ENCODE results near the gene PRR29. TPM values are rescaled to one million over a fixed set of nuclear protein-coding genes. Genes with fewer than 3 reads are reported as not detected.

PRR29 gene
- total RNA-seq, 4 donors from 2014 or later, result 0.30 TPM; not detected in 3

DNA sequence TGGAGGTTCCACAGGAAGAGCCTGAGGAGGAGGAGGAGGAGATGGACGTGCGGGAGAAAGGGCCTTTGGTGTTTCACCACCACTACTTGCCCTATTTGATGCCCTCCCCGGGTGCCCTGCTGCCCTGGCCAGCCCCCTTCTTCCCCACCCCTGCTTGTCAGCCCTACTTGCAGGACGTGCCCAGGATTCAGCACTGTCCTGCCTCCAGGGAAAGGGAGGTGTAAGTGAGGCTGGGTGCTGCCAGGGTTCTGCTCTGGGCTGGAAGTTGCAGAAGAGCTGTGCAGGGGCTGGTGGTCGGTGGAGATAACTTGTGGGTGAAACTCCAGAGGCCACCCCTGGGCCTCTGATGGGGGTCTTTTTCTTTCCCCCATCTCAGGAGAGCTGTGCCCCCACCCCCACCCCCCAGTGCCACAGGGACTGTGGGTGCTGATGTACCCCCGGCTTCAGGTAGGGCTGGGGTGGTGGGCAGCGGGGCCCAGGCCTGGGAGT, 3.0 kb downstream of the PRR29 start:
- 74% methylated on average over 6 of the region's 7 CpGs for WGBS
- peaks cover 26% of the 10 kb centered on the region for H3K27me3 ChIP-seq
- no peak for TF ChIP-seq POLR2A (IDR thresholded peaks at IDR 0.05)
- no peak for TF ChIP-seq CTCF (IDR thresholded peaks at IDR 0.05)
- no peak for TF ChIP-seq EP300 (IDR thresholded peaks at IDR 0.05)
- TF ChIP-seq POLR2AphosphoS5 (IDR thresholded peaks at IDR 0.05), result no peak
- no peak overlapping the region for H3K27ac ChIP-seq
- H3K4me1 ChIP-seq, result peaks cover 18% of the 10 kb centered on the region
- H3K4me3 ChIP-seq, result no peak overlapping the region
- peak; percentile 46 to 59 for DNase-seq (ENCODE audit: low spot score in 2 of 2)
- no peaks in the 10 kb centered on the region for H3K9me3 ChIP-seq
- H3K36me3 ChIP-seq, result no peaks in the 10 kb centered on the region

GRCh38 chr17:64001763-64002529, 3.8 kb downstream of the PRR29 start:
- peak; percentile 85 to 86 for DNase-seq (ENCODE audit: low spot score in 2 of 2)
- peaks cover 21% of the 10 kb centered on the region for H3K4me1 ChIP-seq
- TF ChIP-seq CTCF (IDR thresholded peaks at IDR 0.05) (no peak), POLR2A (IDR thresholded peaks at IDR 0.05) (no peak)
- no peak overlapping the region for H3K4me3 ChIP-seq
- peak overlapping the region; percentile 24 for H3K27ac ChIP-seq
- 74% methylated on average over 12 of the region's 14 CpGs for WGBS
- no peaks in the 10 kb centered on the region for H3K9me3 ChIP-seq
- peaks cover 26% of the 10 kb centered on the region for H3K27me3 ChIP-seq
- no peaks in the 10 kb centered on the region for H3K36me3 ChIP-seq

DNA sequence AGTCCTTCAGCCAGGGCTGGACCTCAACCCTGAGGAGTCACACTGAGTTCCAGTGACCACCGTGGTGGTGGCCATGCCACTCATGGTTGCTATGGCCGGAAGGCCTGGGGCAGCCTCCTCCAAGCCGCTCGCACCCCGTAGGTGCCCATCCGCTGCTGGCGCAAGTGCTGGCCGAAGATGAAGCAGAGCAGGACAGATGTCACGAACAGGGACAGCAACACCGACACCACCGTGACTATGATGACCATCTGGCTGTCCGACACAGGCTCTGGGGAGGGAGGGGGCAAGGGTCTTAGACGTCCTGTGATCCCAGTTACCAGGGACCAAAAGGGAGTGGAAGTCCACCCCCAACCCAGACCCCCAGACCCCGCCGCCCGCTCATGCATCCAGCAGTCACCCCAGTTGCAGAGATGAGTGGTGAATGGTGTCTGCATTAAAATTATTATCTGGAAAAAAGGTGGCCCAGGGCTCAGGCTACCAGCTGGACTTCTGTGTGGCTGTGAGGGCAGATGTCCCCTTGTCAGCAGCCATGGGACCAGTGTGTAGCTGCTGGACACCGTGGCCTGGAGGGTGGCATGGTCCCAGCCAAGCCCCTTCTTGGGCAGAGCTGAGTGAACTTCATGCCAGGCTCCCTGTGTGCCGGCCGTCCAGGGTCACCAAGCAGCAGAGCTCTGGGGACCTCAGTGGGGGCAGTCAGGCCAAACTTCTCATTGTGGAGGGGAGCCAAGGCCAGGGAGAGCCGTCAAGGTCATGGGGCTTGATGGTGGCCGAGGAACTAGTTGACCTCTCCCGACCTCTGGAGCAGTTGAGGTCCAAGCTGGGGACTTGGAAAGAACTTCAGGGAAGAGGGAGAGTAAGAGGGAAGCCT, 4.7 kb downstream of the PRR29 start:
- no peaks in the 10 kb centered on the region for H3K36me3 ChIP-seq
- no peak overlapping the region for H3K4me3 ChIP-seq
- H3K27ac ChIP-seq, result no peak overlapping the region
- no peak for TF ChIP-seq POLR2A (IDR thresholded peaks at IDR 0.05)
- TF ChIP-seq CTCF (IDR thresholded peaks at IDR 0.05), result no peak
- no peak for TF ChIP-seq EP300 (IDR thresholded peaks at IDR 0.05)
- TF ChIP-seq POLR2AphosphoS5 (IDR thresholded peaks at IDR 0.05), result no peak
- peaks cover 21% of the 10 kb centered on the region for H3K27me3 ChIP-seq
- DNase-seq (ENCODE audit: low spot score in 2 of 2), result peak; percentile 55 to 72
- WGBS, result 90% methylated on average over 17 of the region's 22 CpGs
- H3K9me3 ChIP-seq, result no peaks in the 10 kb centered on the region
- peaks cover 25% of the 10 kb centered on the region for H3K4me1 ChIP-seq

- TF ChIP-seq EP300 (IDR thresholded peaks at IDR 0.05), result no peak
- TF ChIP-seq POLR2AphosphoS5 (IDR thresholded peaks at IDR 0.05), result no peak
- TF ChIP-seq POLR2A (IDR thresholded peaks at IDR 0.05), result no peak
- H3K4me1 ChIP-seq, result peaks cover 25% of the 10 kb centered on the region
- no peak overlapping the region for H3K27ac ChIP-seq
- WGBS, result 89% methylated on average over 8 of the region's 13 CpGs
- H3K36me3 ChIP-seq, result no peaks in the 10 kb centered on the region
- no peaks in the 10 kb centered on the region for H3K9me3 ChIP-seq
- no peak overlapping the region for H3K4me3 ChIP-seq
- DNase-seq (ENCODE audit: low spot score in 2 of 2), result peak; percentile 45 to 64
- H3K27me3 ChIP-seq, result peaks cover 14% of the 10 kb centered on the region
Measured at GRCh38 chr17:64003526-64004121, 5.5 kb downstream of the PRR29 start.

DNA sequence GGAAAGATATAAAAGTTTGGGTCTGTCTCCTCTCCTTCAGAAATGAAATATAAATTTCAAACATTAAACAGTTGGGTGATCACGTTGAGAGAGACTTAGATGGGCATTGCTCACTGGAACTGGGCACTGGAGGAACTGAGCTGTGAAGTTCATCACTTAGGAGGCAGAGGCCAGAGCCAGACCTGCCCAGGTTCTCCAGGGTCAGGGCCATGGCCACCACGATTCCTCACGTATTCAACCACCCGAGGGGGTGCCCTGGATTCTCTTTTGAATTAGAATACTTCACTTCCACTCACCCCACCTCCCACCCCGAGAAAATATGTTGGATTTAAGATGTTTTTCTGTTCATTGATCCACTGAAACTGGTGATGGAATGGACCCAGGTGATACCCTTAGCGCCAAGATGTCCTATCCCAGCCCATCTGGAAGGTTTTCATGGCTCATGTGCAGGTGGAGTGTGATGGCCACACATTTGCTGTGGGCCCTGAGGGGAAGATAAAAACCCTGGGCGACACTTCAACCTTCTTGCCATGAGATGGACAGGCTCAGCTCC, 6.1 kb downstream of the PRR29 start:
- TF ChIP-seq EP300 (IDR thresholded peaks at IDR 0.05) (no peak), POLR2AphosphoS5 (IDR thresholded peaks at IDR 0.05) (no peak), POLR2A (IDR thresholded peaks at IDR 0.05) (no peak), CTCF (IDR thresholded peaks at IDR 0.05) (no peak)
- H3K27ac ChIP-seq, result no peak overlapping the region
- H3K36me3 ChIP-seq, result no peaks in the 10 kb centered on the region
- no peak overlapping the region for H3K4me3 ChIP-seq
- no peaks in the 10 kb centered on the region for H3K9me3 ChIP-seq
- H3K27me3 ChIP-seq, result peaks cover 7% of the 10 kb centered on the region
- peaks cover 25% of the 10 kb centered on the region for H3K4me1 ChIP-seq
- peak; percentile 38 to 69 for DNase-seq (ENCODE audit: low spot score in 2 of 2)
- 88% methylated on average over 7 of the region's 7 CpGs for WGBS
